GM23338 (cell line): Measurements from ENCODE around the gene SNRPF. TPM values are rescaled to one million over a fixed set of nuclear protein-coding genes. Genes with fewer than 3 reads are reported as not detected.

Experiments
- CREB1 ChIP-seq: fragments of 250-450 bp; sonication (Bioruptor Pico); IDR thresholded peaks from 2 replicates; pipeline ENCODE4 v1.5.0; 2020; ENCODE audit warnings: low read depth, mild to moderate bottlenecking, moderate library complexity
- EZH2 ChIP-seq: fragments of 200-600 bp; sonication (generic); IDR thresholded peaks from one replicate; pipeline ENCODE4 v1.8.0; 2017; ENCODE audit warnings: antibody characterized with exemption, mild to moderate bottlenecking, low read depth; ENCODE audit not compliant: unreplicated experiment
- JUNB ChIP-seq: IDR thresholded peaks from one replicate; pipeline ENCODE4 v1.6.1; 2016; ENCODE audit warnings: antibody characterized with exemption; ENCODE audit not compliant: unreplicated experiment
- NANOG ChIP-seq: IDR thresholded peaks from 2 replicates; pipeline ENCODE4 v1.6.1; 2016; ENCODE audit warnings: antibody characterized with exemption, borderline replicate concordance
- STAT1 ChIP-seq: IDR thresholded peaks from one replicate; pipeline ENCODE4 v1.6.1; 2016; ENCODE audit warnings: antibody characterized with exemption; ENCODE audit not compliant: unreplicated experiment
- ZNF462 ChIP-seq: fragments of 250-450 bp; sonication (Bioruptor Pico); IDR thresholded peaks from 2 replicates; pipeline ENCODE4 v1.5.0; 2020; ENCODE audit warnings: mild to moderate bottlenecking, moderate library complexity
- polyA plus RNA-seq: library from polyadenylated mRNA; unstranded; fragments of >200 nt; fragmentation: Nextera tagmentation; extraction: Ambion mirVana; gene quantifications from 2 replicates; pipeline ENCODE4 v1.2.1, GENCODE V29; 2016
- total RNA-seq: library from RNA; depleted of rRNA; stranded (reverse); fragments of >200 nt; shearing (Covaris generic); gene quantifications from 2 replicates; pipeline ENCODE4 v1.2.3, GENCODE V29; 2014; rRNA removed

The SNRPF gene
- total and polyA plus RNA-seq, 2 experiments from 2014 or later: 31.1 to 475 TPM

GRCh38 chr12:95909871-95910270 lies 51.1 kb downstream of the SNRPF start (continued):
- TF ChIP-seq ZNF462 (CRISPR knock-in tag) (no peak), CREB1 (CRISPR knock-in tag) (no peak), STAT1 (no peak), NANOG (no peak), EZH2 (no peak), JUNB (no peak)

Other genes with a start within 250 kb of the SNRPF start
- gene NTN4, start 68.2 kb upstream of the SNRPF start, total RNA-seq: 3.3 and 3.8 TPM in 2 replicates
- gene NTN4, start 68.2 kb upstream of the SNRPF start, polyA plus RNA-seq: 0.89 and 1.5 TPM in 2 replicates
- not detected in 2 replicates for gene CCDC38, start 83.7 kb downstream of the SNRPF start, total RNA-seq
- not detected in 2 replicates for gene CCDC38, start 83.7 kb downstream of the SNRPF start, polyA plus RNA-seq
- 0.19 and 0.21 TPM in 2 replicates for gene AMDHD1, start 84.4 kb downstream of the SNRPF start, total RNA-seq
- gene AMDHD1, start 84.4 kb downstream of the SNRPF start, polyA plus RNA-seq: 0.24 TPM in 1 of 2 replicates, not detected in the other
- 0.17 TPM in 1 of 2 replicates, not detected in the other for gene HAL, start 137.4 kb downstream of the SNRPF start, total RNA-seq
- gene HAL, start 137.4 kb downstream of the SNRPF start, polyA plus RNA-seq: 0.24 TPM in 1 of 2 replicates, not detected in the other
- 173 and 189 TPM in 2 replicates for gene LTA4H, start 176.6 kb downstream of the SNRPF start, total RNA-seq
- gene LTA4H, start 176.6 kb downstream of the SNRPF start, polyA plus RNA-seq: 74.1 and 84.4 TPM in 2 replicates